AG09319 (cell line): ENCODE results near the gene SLC66A1.
"Not testable (repeated sequence)": the region's sequence is repeated elsewhere in the genome, so short reads cannot be mapped to it uniquely, and the experiment has no call there.

Source experiments
- DNase-seq: peaks from one replicate; pipeline ENCODE4 v3.0.0-alpha.2; 2010; ENCODE audit warnings: low read depth; ENCODE audit errors: extremely low read depth
- TF ChIP-seq, protein P1 (sequence below): IDR thresholded peaks from 2 replicates; pipeline ENCODE4 v1.5.1; 2011; ENCODE audit warnings: low read depth, mild to moderate bottlenecking, inconsistent platforms, low read length, moderate library complexity

Gene SLC66A1

DNA sequence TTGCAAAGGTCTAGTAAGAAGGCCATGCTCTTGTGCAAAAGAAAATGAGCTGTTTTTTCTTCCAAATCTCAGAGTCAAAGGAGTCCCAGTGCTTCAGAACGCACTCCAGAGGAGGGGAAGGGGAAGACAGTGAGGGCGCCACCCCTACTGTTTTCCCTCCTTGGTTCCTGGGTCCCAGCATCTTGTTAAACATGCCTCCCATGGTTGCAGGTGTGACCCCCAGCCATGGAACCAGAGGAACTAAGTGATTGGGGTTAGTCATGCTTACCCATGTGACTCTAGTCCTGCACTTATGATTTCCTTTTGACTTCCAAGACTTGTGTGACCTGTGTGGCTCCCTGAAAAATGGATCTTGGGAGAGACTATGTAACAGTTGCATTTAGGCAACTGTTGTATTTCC, 17.5 kb upstream of the SLC66A1 start:
- TF ChIP-seq, protein P1, sequence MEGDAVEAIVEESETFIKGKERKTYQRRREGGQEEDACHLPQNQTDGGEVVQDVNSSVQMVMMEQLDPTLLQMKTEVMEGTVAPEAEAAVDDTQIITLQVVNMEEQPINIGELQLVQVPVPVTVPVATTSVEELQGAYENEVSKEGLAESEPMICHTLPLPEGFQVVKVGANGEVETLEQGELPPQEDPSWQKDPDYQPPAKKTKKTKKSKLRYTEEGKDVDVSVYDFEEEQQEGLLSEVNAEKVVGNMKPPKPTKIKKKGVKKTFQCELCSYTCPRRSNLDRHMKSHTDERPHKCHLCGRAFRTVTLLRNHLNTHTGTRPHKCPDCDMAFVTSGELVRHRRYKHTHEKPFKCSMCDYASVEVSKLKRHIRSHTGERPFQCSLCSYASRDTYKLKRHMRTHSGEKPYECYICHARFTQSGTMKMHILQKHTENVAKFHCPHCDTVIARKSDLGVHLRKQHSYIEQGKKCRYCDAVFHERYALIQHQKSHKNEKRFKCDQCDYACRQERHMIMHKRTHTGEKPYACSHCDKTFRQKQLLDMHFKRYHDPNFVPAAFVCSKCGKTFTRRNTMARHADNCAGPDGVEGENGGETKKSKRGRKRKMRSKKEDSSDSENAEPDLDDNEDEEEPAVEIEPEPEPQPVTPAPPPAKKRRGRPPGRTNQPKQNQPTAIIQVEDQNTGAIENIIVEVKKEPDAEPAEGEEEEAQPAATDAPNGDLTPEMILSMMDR, result no peak
- DNase-seq, result no peak

DNA sequence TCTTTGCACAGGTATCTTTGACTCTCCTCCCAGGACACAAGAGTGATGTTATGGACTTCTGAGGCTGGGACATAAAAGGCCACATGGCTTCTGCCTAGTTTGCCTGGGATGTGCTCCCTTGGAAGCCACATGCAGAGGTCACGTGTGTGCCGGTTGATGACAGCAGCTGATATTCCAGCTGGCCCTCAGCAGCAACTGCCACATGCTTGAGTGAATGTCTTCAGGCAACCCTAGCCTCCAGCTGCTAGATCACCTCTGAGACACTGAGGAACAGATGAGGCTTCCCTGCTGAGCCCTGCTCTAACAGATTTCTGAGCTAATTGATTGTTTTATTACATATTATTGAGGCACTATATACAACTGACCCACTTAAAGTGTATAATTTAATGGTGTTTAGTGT, 11.9 kb upstream of the SLC66A1 start:
- TF ChIP-seq, protein P1, result no peak
- no peak for DNase-seq

DNA sequence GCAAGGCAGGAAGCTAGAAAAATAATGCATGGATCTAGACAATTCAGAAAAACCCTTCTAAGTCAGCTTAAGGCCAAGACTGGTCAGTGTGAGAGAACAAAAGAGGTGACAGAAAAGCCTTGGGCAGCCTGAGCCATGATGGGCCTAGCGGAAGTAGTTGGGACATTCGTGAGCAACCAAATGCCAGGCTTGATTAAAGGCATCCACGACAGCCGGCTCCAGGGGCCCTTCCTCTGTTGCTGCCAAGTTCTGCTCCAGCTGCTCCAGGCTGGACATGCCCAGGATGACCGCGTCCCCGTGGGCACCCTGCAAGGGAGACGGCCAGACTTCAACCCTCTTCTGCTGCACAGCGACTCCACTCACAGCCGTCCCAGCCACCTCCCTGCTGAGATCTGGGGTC, 8.0 kb upstream of the SLC66A1 start:
- DNase-seq, result not testable (repeated sequence)

DNA sequence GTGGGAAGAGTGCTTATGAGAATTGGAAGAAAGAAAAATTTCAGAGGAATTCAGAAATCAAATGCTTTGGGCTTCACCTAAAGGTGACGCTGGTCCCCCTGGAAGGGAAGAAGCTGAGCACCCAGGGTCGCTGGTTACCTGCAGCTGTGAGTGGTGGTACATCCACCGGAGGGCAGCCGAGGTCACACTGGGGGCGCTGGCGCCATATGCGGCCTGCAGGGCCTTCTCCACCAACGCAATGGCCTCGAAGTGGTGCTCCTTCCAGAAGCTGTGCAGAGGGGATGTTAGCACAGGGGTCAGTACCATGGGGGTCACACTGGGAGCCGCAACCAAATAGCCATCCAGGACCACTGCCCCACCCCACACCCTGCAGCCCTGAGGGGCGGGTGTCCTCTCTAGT, 6.2 kb upstream of the SLC66A1 start:
- TF ChIP-seq, protein P1, result no peak
- no peak for DNase-seq

DNA sequence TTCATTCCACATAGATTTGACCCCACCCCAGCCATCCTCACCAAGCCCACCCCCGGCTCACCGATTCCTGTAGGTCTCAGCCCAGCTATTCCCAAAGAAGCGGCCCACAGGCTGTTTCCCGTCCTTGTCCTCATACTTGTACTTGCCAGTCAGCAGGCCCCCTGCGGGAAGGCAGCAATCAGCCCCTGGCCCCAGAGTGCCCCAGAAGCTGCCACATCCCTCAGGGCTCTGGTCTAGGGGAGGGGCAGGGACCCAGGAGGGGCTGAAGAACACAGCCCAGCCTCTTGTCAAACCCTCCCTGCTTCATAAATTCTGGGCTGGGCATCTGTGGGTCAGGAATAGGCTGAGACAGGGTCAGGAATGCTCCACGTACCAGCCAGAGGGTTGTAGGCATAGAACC, 5.2 kb upstream of the SLC66A1 start:
- no peak for DNase-seq
- TF ChIP-seq, protein P1, result no peak

DNA sequence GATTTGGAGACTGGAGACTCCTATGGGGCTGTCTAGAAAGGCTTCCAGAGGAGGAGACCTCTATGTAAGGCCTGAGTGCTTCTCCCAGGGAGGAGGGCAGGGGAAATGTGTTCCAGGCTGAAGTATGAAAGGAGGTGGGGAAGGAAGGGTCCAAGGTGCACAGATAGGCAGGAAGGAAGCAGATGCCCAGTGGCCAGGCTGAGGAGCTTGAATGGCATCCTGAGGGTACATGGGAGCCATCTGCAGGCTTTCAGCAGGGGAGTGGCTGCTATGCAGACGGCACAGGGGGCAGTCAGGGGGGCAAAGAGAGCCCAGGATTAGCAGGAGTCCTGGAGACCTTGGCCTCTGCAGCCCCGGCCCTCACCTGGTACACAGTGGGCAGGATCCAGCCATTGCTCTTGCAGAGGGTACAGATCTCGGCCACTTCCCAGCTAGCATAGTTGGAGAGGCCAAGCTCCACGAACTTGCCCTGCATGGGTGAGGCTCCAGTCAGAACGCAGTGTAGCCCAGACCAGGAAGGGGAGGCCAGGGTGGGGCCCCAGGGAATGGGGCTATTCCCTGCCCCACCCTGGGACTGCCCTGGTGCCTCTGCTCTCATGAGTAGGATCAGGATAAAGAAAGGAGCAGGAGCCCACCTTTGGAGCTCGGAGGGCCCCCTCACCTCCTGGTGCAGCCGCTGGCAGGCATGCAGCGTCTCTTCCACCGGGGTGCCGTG, 4.2 kb upstream of the SLC66A1 start:
- DNase-seq, result no peak
- TF ChIP-seq, protein P1, result no peak

DNA sequence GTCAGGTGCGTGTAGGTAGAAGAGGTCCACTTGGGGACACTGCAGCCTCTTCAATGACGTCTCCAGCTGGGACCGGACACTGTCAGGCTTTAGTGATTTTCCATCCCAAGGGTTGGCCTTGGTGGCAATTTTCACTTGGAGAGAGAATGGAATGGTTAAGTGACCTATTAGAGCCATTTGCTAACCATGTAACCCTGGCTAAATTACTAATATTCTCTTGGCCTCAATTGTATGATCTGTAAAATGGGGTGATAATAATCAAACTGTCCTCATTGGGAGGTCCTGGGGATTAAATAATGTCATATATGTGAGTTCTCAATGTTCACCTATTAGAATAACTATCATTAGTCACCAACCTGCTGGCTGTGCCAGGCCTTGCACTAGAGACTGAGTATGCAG, 3.6 kb upstream of the SLC66A1 start:
- DNase-seq, result no peak
- TF ChIP-seq, protein P1, result no peak
